HG02678 (cell line): Measurements from ENCODE around the gene TMEM101.
"Not testable (repeated sequence)": the region's sequence is repeated elsewhere in the genome, so short reads cannot be mapped to it uniquely, and the experiment has no call there.

Experiments
- ATAC-seq: cut with Tn5 transposase; IDR thresholded peaks from one replicate; pipeline ENCODE4 v1.9.1; 2021; ENCODE audit warnings: mild to moderate bottlenecking, moderate library complexity; ENCODE audit not compliant: unreplicated experiment

TMEM101 gene

DNA sequence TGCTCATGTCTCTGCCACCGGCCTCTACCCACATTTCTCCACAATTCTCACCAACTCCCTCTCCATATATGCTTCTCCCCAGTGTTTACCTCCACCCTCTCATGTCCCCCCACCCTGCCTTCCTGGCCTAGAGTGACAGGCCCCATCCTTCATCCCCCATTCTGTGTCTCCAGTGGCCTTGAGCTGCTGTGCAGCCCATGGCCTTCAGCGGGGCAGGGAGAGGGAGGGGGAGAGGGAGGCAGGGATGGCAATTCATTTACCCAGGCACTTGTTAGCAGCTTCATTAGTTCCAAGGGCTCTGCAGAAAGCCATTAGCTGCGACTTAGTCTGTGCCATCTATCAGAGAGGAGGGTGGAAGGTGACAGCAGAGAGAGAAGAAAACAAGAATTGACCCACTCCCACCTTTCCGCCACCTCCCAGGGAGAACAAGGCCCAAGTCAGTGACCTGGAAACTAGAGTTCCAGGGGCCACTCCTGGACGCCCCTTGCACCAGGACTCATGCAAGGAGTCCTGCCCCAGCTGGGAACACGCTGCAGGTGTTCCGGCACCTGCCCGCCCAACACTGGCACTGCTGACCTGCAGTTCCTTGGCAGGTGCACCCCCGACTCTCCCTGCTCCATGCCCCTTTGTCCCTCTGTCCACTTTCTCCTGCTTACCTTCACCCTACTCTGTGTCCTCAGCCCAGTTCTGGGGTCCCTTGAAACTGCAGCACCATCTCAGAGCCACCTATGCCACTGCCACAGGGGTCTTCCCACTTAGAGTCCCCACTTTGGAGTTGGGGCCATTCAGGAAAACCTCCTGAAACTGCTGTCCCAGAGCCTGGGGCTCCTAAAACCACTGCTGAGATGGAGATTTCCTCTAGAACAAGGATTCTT lies 37.6 kb downstream of the TMEM101 start:
- no peak for ATAC-seq

- no peak for ATAC-seq
Measured at GRCh38 chr17:43975898-43976297, 38.9 kb downstream of the TMEM101 start.

DNA sequence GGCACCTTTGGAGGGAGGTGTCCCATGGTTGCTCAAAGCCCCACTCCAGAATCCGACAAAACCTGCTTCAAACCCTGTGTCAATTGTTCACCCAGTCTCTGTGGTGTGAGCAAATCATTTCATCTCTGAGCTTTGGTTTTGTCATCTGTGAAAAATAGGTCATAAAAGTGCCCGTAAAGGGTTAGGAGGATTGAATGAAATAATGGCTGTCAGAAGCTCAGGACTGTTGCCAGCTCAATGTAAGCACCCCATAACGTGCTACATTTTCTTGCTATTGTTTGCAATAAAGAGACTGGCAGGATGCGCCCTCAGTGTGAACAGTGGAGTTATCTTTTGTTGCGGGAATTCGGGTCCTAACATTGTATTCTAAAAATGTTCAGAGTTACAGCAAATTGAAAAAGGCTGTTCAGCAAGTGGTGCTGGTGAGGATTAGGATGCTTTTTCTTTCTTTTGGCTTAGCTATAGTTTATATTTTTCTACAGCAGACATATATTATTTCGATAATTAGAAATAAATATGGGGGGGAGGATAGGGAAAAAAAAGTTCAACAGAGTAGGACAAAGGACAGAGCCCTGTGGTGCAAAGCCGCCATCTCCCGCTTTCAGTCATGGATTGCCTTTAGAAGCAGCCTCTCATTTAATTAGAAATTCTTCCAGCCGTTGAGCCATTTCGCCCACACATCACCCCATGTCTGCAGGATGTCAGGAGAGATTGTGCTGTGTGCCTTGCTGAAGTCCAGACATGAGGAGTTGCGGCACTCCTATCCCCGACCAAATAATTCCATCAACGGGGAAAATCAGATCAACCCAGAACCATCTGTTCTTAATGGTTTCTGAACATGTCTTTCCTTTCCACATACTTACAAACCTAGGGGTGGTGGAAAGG lies 40.1 kb downstream of the TMEM101 start:
- no peak for ATAC-seq

- ATAC-seq, result not testable (repeated sequence)
Measured at GRCh38 chr17:43972444-43973212, 42.1 kb downstream of the TMEM101 start.

GRCh38 chr17:43971436-43971835 lies 43.3 kb downstream of the TMEM101 start:
- not testable (repeated sequence) for ATAC-seq

- no peak for ATAC-seq
Measured at GRCh38 chr17:43970366-43970765, 44.4 kb downstream of the TMEM101 start.

DNA sequence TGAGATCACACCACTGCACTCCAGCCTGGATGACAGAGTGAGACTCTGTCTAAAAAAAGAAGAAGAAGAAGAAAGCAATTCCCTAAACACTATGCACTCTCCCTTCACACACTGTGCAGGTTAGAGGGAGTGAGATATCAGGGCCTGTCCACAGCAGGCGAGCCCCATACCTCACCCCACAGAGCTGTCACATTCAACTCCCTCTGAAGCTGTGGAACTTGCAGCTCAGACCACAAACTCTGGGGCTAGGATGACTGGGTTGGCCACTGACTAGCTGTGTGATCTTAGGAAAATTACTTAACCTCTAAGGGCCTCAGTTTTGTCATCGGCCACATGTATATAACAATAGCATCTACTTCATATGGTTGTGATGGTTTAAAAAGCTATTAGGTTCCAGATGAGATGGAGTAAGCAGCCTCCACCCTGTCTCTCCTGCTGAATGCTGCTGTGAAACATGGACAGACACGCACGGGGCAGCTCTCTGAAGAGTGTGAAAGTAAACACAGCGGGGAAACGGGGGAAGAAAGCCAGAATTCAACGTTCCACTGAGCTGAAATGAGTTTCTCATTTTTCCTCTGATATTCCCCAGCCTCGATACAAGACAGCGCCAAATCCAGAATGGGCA lies 47.4 kb downstream of the TMEM101 start:
- no peak for ATAC-seq

DNA sequence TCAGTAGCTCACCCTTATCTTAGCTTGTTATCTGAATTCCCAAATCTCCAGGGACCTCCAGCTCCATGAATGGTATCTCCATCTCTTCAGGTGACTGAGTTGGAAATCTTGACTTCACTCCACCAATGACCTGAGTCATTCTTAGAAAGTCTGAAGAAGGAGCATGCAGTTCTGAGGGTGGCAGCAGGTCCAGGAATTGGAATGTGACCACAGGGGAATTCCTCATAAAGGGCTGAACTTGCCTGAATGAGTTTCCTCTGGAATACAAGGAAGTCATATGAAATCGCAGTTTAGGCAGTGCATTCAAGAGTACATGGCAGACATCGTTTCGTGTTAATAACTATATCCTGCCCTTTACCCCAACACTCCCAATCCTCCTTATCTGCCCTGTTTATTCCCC lies 48.5 kb downstream of the TMEM101 start:
- ATAC-seq, result no peak

- ATAC-seq, result no peak
Measured at GRCh38 chr17:43962479-43962878, 52.3 kb downstream of the TMEM101 start.

GRCh38 chr17:43961954-43962353 lies 52.8 kb downstream of the TMEM101 start:
- ATAC-seq, result no peak

DNA sequence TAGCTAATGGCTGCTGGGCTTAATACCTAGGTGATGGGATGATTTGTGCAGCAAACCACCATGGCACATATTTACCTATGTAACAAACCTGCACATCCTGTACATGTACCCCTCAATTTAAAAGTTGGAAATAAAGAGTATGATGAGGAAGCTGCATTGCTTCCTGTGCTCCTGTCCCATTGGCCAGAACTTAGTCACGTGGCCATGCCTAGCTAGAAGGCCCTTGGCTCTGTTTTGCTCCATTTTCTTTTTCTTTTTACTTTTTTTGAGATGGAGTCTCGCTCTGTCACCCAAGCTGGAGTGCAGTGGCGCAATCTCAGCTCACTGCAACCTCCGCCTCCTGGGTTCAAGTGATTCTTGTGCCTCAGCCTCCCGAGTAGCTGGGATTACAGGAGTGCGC lies 53.5 kb downstream of the TMEM101 start:
- ATAC-seq, result not testable (repeated sequence)
